Stimulated activated CD4-positive, alpha-beta T cell treated with anti-CD3 and anti-CD28 coated beads, Interleukin-1b, Interleukin-23, amount 100 ng/mL, for 24 hours (primary cell): Measurements from ENCODE around the gene SRCAP.

ENCODE experiments used
- DNase-seq, 4 experiments: peaks; one replicate each; pipeline ENCODE4 v3.0.0-alpha.2; 2020; ENCODE audit warnings: low read depth in 4 of 4, low spot score in 1 of 4

Gene SRCAP

DNA sequence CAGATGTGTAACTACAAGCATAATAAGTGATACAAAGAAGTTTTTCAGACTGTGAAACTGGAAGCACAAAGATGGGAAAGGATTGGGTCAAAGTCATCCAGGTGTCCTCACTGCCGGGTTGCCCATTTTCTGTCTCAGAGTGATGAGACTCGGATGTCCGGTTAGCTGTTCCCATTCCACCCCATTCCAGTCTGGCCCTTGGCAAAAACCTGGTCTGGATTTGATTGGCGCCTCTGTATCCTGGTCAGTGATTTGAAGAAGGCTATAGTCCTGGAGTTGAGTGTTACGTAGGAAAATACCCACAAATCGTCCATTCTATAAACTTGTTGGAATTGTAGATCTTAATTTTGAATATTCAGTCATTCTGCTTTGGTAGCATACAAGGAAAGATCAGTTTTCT is 29.4 kb downstream of the SRCAP start:
- no peak for DNase-seq

GRCh38 chr16:30728899-30729672 is 30.1 kb downstream of the SRCAP start:
- no peak for DNase-seq

DNA sequence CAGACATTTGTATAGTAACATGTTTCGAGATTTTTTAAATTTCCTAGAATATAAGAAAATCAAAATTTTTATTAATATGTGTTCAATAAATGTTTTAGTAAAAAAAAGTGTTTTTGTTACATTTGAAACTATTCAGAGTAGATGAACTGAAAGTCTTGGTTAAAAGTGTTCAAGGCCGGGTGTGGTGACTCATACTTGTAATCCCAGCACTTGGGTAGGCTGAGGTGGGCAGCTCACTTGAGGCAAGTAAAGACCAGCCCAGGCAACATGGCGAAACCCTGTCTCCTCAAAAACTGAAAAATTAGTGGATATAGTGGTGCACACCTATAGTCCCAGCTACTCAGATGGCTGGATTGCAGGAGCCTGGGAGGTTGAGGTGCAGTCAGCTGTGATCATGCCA is 32.4 kb downstream of the SRCAP start:
- DNase-seq = no peak

- DNase-seq = no peak
These were observed 38.2 kb downstream of the SRCAP start for GRCh38 chr16:30736995-30737793.

DNA sequence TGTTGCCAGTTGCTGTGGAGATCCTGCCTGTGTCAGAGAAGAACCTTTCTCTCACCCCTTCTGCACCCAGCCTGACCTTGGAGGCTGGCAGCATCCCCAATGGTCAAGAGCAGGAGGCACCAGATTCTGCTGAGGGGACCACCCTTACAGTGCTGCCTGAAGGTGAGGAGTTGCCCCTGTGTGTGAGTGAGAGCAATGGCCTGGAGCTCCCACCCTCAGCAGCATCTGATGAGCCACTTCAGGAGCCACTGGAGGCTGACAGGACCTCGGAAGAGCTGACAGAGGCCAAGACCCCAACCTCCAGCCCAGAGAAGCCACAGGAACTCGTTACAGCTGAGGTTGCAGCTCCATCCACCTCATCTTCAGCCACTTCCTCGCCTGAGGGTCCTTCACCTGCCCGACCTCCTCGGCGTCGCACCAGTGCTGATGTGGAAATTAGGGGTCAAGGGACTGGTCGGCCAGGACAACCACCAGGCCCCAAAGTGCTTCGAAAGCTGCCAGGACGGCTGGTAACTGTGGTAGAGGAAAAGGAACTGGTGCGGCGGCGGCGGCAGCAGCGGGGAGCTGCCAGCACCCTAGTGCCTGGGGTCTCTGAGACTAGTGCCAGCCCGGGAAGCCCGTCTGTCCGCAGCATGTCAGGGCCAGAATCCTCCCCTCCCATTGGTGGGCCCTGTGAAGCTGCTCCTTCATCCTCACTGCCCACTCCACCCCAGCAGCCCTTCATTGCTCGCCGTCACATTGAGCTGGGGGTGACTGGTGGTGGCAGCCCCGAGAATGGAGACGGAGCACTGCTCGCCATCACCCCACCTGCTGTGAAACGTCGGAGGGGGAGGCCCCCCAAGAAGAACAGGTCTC is 39.0 kb downstream of the SRCAP start:
- DNase-seq = no peak

GRCh38 chr16:30738984-30739951 is 40.3 kb downstream of the SRCAP start:
- no peak for DNase-seq

GRCh38 chr16:30740364-30741251 is 41.6 kb downstream of the SRCAP start:
- no peak for DNase-seq

- DNase-seq = no peak
These were observed 42.5 kb downstream of the SRCAP start for GRCh38 chr16:30741461-30741914.

- DNase-seq = no peak
These were observed 44.7 kb downstream of the SRCAP start for GRCh38 chr16:30743716-30744115.

DNA sequence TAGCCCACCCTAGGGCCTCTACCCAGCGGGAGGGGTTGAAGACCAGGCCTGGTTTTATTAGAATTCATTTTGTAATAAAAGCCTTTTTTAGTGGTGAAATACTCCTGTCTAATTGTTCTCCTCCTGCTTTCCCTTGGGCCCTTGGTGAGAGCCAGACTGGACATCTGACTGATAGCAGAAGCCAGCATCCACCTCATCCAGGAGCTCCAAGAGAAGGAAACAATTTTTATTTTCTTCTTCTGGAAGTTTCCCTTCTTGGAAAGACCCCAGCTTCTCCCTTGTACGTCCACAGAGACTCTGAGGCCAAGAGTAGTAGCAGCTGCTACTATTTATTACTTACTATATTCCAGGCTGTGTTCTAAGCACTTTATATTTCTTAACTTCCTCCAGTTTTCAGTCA is 45.2 kb downstream of the SRCAP start:
- no peak for DNase-seq

DNA sequence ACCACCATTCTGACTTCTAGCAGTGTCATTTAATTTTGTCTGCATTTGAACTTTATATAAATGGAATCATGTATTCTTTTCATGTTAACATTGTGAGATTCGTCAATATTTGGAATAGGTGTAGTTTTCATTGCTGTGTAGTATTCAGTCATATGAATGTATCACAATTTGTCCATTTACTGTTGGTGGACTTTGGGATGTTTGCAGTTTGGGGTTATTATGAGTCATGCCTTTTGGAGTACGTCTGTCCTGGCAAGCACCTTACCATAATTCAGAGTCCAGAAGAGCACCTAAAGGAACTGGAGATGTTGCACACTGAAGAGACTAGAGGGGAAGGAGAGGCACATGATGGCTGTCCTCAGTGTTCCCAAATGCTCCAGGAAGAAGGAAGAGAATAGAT is 46.1 kb downstream of the SRCAP start:
- DNase-seq = no peak

DNA sequence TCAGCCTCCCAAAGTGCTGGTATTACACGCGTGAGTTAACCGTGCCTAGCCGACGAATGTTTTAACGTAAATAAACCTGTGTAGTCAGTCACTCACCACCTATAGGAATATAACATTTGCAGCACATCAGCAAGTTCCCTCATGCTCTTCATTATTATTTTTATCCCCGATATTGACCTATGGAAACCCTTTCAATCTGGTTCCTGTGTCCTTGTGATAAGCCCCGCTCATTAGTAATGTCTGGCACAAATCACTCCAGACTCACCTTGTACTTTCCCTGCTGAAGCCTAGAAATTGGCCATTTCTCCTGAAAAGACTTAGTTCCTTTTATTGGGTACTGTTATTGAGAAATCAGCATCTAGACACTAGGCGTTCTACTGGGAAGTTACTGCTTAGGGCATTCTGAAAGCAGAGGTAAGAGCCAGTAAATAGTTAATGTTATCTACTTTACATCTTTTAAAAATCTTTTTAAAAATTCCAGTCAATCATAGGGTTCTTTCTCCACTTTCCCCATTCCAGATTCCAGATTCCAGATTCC is 47.7 kb downstream of the SRCAP start:
- no peak for DNase-seq

GRCh38 chr16:30747331-30747730 is 48.4 kb downstream of the SRCAP start:
- DNase-seq = no peak

GRCh38 chr16:30747799-30748633 is 49.0 kb downstream of the SRCAP start, which contains the start of gene PHKG2:
Gene PHKG2 (plus strand): TSS chr16:30748425. CDS start chr16:30748821, 396 bp downstream.
- peak; percentile 86 to 97 (median 90) for DNase-seq

GRCh38 chr16:30748634-30749445 is 49.9 kb downstream of the SRCAP start:
- DNase-seq = no peak

- DNase-seq = no peak
These were observed 51.2 kb downstream of the SRCAP start for GRCh38 chr16:30750201-30750600.

DNA sequence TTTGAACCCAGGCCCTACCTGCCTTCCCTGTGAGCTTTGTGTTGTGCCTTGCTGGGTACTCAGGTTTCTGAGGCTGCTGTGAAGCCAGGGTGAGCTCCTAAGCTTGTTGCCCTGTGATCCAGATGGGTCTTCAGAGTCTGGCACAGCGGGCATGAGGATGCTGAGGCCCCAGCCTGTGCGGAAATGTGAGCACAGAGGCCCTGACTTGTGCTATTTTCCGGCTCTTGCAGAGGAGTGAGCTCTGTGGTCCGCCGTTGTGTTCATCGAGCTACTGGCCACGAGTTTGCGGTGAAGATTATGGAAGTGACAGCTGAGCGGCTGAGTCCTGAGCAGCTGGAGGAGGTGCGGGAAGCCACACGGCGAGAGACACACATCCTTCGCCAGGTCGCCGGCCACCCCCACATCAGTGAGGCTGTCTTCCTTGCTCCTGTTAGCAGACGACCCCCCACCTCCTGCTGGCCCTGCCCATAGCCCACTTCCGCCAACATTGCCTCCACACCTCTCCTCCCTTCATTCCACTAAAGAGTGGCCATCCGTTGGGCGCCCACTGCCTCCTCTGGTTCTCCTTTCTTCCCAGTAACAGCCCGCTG is 52.0 kb downstream of the SRCAP start:
- no peak for DNase-seq
